OCI-LY7 (cell line): ENCODE measurements around the gene RSPRY1. TPM values are rescaled to one million over a fixed set of nuclear protein-coding genes. Genes with fewer than 3 reads are reported as not detected.

Source experiments
- Bru-seq: library from RNA; stranded (reverse); fragments of 400-500 nt; gene quantifications from one replicate; lab custom pipeline; 2021; lab: Mats Ljungman, UMichigan
- BruChase-seq, 2 experiments: library from RNA; stranded (reverse); fragments of 400-500 nt; gene quantifications; one replicate each; lab custom pipeline; 2021; lab: Mats Ljungman, UMichigan
- BruUV-seq: library from RNA; stranded (reverse); fragments of 400-500 nt; replicated peaks from 2 replicates; lab custom pipeline; 2021; lab: Mats Ljungman, UMichigan
- CTCF ChIA-PET: fragments of 300-600 bp; sonication (Branson Sonifier 250); formaldehyde crosslinking; loops from one replicate; lab custom pipeline; 2022; ENCODE audit warnings: antibody characterized with exemption; ENCODE audit not compliant: unreplicated experiment; lab: Charles Lee
- POLR2A ChIA-PET: fragments of 300-600 bp; sonication (Branson Sonifier 250); formaldehyde crosslinking; loops from one replicate; lab custom pipeline; 2022; ENCODE audit warnings: antibody characterized with exemption; lab: Charles Lee
- DNase-seq: peaks from one replicate; pipeline ENCODE4 v3.0.0-alpha.2; 2015; ENCODE audit warnings: low spot score
- H2AFZ ChIP-seq: fragments of 200-600 bp; sonication (generic), shearing (Covaris generic); 2 replicates; pipeline ENCODE4 v1.6.1; 2014; ENCODE audit warnings: mild to moderate bottlenecking, antibody characterized with exemption, low read length, moderate library complexity
- H3K27ac ChIP-seq: fragments of 200-600 bp; sonication (generic); 2 replicates; pipeline ENCODE4 v1.5.1; 2014; ENCODE audit warnings: mixed run types, low read depth, mild to moderate bottlenecking, moderate library complexity, low read length, inconsistent platforms; ENCODE audit not compliant: poor library complexity, severe bottlenecking
- H3K36me3 ChIP-seq: fragments of 200-600 bp; sonication (generic); 2 replicates; pipeline ENCODE4 v1.6.1; 2014; ENCODE audit warnings: mild to moderate bottlenecking, antibody characterized with exemption, low read length, moderate library complexity, mixed read lengths; ENCODE audit not compliant: insufficient read depth
- H3K4me1 ChIP-seq: fragments of 200-600 bp; sonication (generic); 2 replicates; pipeline ENCODE4 v1.5.1; 2014; ENCODE audit warnings: mild to moderate bottlenecking, low read length; ENCODE audit not compliant: insufficient read depth, poor library complexity, severe bottlenecking
- H3K4me2 ChIP-seq: fragments of 200-600 bp; sonication (generic); 2 replicates; pipeline ENCODE4 v1.6.1; 2014; ENCODE audit warnings: mild to moderate bottlenecking, low read length
- H3K4me3 ChIP-seq: fragments of 200-600 bp; sonication (generic); 2 replicates; pipeline ENCODE4 v1.5.1; 2014; ENCODE audit warnings: mild to moderate bottlenecking, low read depth, low read length; ENCODE audit not compliant: poor library complexity, severe bottlenecking
- H3K79me2 ChIP-seq: fragments of 200-600 bp; sonication (generic); 2 replicates; pipeline ENCODE4 v1.6.1; 2016; ENCODE audit warnings: low read depth, mild to moderate bottlenecking, low read length, moderate library complexity, mixed read lengths; ENCODE audit not compliant: insufficient read depth
- H3K9me2 ChIP-seq: fragments of 200-600 bp; sonication (generic); 2 replicates; pipeline ENCODE4 v1.6.1; 2016; ENCODE audit warnings: mild to moderate bottlenecking, low read length, mixed read lengths; ENCODE audit not compliant: insufficient read depth
- H3K9me3 ChIP-seq: fragments of 200-600 bp; sonication (generic); 2 replicates; pipeline ENCODE4 v1.6.1; 2014; ENCODE audit warnings: mild to moderate bottlenecking, mixed run types, low read length, mixed read lengths
- H4K20me1 ChIP-seq: fragments of 200-600 bp; sonication (generic); 2 replicates; pipeline ENCODE4 v1.6.1; 2014; ENCODE audit warnings: mild to moderate bottlenecking, antibody characterized with exemption, low read length, moderate library complexity, mixed read lengths; ENCODE audit not compliant: insufficient read depth
- CTCF ChIP-seq: fragments of 200-600 bp; sonication (generic); conservative IDR thresholded peaks from 2 replicates; pipeline ENCODE4 v1.5.1; 2014; ENCODE audit warnings: mild to moderate bottlenecking, antibody characterized with exemption, low read length, moderate library complexity, mixed read lengths
- EZH2phosphoT487 ChIP-seq: fragments of 200-600 bp; sonication (generic); IDR thresholded peaks from 2 replicates; pipeline ENCODE4 v1.6.1; 2018; ENCODE audit warnings: low read depth, borderline replicate concordance, mild to moderate bottlenecking, mixed run types, antibody characterized with exemption, low read length, moderate library complexity, mixed read lengths
- intact Hi-C: fragments of 100-400 bp; cut with micrococcal nuclease; formaldehyde crosslinking; loops from one replicate; pipeline ENCODE4 v1.10.0; 2022; ENCODE audit not compliant: unreplicated experiment
- long read RNA-seq: library from polyadenylated mRNA; stranded (forward); transcript quantifications from one replicate; pipeline ENCODE4 v2.0.0, GENCODE V29; 2022
- total RNA-seq, 2 experiments: library from RNA; depleted of rRNA in 1 of 2; stranded (reverse); fragments of >200 nt in 1 of 2; shearing (Covaris generic) in 1 of 2; gene quantifications; 2 replicates each; pipeline ENCODE4 v1.2.3, GENCODE V29; 2014 to 2022

The RSPRY1 gene
- total RNA-seq (2014; rRNA removed; shearing (Covaris generic)) (17.1 and 25.6 TPM in 2 replicates), total RNA-seq (2022) (25.2 and 29.7 TPM in 2 replicates), Bru-seq, nascent RNA (percentile 72 among the genes with signal in this experiment), BruChase-seq, experiment 1, labeled RNA remaining after a 6-hour chase (percentile 73 among the genes with signal in this experiment), BruChase-seq, experiment 2, labeled RNA remaining after a 2-hour chase (percentile 76 among the genes with signal in this experiment)
- long read RNA-seq, transcript RSPRY1-201 (15 exons, 3,547 nt) = major isoform, 20 of 40 reads
- long read RNA-seq, partial matches to known transcripts = 3 of 40 reads
- long read RNA-seq, other reads (novel, unspliced or antisense) = 12 of 40 reads

GRCh38 chr16:57185945-57186871 lies at the start of gene RSPRY1, which contains the start of gene PSME3IP1:
RSPRY1 (plus strand) TSS chr16:57186329; CDS start chr16:57204659, 18,330 bp downstream.
PSME3IP1 (minus strand) TSS chr16:57186039; CDS start chr16:57173854, 12,185 bp downstream.
- Histone ChIP-seq H3K4me2 (peak within 1 kb of the TSS; percentile 83), H3K4me1 (peaks cover 30% of the 10 kb centered on the region), H2AFZ (peak within 1 kb of the TSS; percentile 61; the same call in 1 of the 2 replicates), H3K36me3 (peaks cover 10% of the 10 kb centered on the region), H3K9me3 (no peaks in the 10 kb centered on the region), H3K27ac (peak within 1 kb of the TSS; percentile 60), H3K9me2 (no peaks in the 10 kb centered on the region), H3K79me2 (peaks cover 90% of the 10 kb centered on the region), H4K20me1 (no peaks in the 10 kb centered on the region; the same call in 1 of the 2 replicates), H3K4me3 (peak within 1 kb of the TSS; percentile 87)
- CTCF ChIA-PET = interaction anchor here (0.7 kb wide), 1 partner anchor 77 kb away, joined by 3 read pairs; no protein-coding TSS in a partner anchor
- no TSS peak for BruUV-seq
- POLR2A ChIA-PET = interaction anchor here (0.6 to 1.3 kb wide), 12 partner anchors 8 to 212 kb away, joined by 3 to 7 read pairs (median 3); no protein-coding TSS in a partner anchor
- intact Hi-C loops = loop anchor here (5.0 to 10.0 kb wide), 3 partner anchors 61 to 229 kb away; partner anchors contain the start of gene ARL2BP
- DNase-seq = peak; percentile 99
- TF ChIP-seq CTCF = no peak
- TF ChIP-seq EZH2phosphoT487 = no peak

GRCh38 chr16:57137043-57137442 lies 49.1 kb upstream of the RSPRY1 start:
- ChIA-PET CTCF (no interaction called here), POLR2A (interaction anchor here (0.5 kb wide), 1 partner anchor 838 kb away, joined by 3 read pairs; no protein-coding TSS in a partner anchor)
- Histone ChIP-seq H3K27ac (no peak overlapping the region), H3K9me2 (no peaks in the 10 kb centered on the region), H3K9me3 (no peaks in the 10 kb centered on the region), H3K4me2 (no peak overlapping the region), H3K4me1 (peaks cover 62% of the 10 kb centered on the region), H4K20me1 (no peaks in the 10 kb centered on the region), H3K79me2 (no peaks in the 10 kb centered on the region), H2AFZ (no peak overlapping the region), H3K36me3 (no peaks in the 10 kb centered on the region), H3K4me3 (no peak overlapping the region)
- no TSS peak for BruUV-seq
- intact Hi-C loops = no loop called here
- no peak for DNase-seq
- TF ChIP-seq EZH2phosphoT487 (no peak), CTCF (no peak)
